CD4-positive, alpha-beta T cell treated with Interleukin-2 at 100 ng/mL for 4 hours (primary cell): ENCODE data around the gene ACO2.
"Not testable (repeated sequence)": the region's sequence is repeated elsewhere in the genome, so short reads cannot be mapped to it uniquely, and the experiment has no call there.

Experiments
- DNase-seq: peaks from one replicate; pipeline ENCODE4 v3.0.0-alpha.2; 2020; ENCODE audit warnings: low spot score

ACO2 gene

DNA sequence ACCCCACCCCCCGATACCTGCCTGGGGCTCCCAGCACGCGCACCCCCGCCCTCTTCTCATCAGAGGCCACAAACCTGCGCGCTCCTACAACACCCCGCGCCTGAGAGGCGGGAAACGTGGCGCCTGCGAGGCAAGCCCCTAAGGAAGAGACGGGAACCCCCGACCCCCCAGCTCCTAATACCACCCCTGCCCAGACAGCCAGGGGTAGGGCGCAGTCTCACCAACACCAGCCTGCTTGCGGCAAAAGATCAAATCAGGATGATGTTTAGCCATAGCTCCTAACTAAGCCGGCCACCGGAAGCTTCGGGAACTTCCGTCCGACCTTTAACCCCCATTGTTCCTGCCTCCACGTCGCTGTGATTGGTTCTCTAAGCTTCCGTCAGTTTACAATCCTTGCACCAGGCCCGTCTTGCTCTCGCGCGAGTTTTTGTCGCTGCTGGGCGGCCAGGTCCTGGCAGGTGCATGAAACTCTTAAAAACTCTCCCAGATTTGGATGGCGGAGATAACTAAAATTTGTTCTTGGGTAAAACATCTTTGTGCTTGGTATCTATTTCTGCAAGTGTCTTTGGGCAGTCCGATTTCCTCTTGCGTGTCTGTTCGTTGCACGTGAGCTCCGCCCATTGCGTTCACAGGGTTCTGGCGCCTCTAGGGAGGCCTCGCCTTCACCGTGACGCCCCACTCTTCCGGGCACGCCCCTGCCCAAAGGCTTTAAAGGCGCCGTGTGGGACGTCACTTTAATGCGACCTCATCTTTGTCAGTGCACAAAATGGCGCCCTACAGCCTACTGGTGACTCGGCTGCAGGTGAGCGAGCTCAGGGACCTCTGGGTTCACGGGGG lies at the start of gene ACO2, which contains the start of gene PHF5A:
TSS of gene ACO2 (plus strand) at position 737 of the 837 bp plus-strand sequence. CDS start at position 767, 30 bp downstream.
TSS of gene PHF5A (minus strand) at position 312 of the 837 bp plus-strand sequence. CDS start at position 273, 39 bp downstream.
- DNase-seq: peak; percentile 99

DNA sequence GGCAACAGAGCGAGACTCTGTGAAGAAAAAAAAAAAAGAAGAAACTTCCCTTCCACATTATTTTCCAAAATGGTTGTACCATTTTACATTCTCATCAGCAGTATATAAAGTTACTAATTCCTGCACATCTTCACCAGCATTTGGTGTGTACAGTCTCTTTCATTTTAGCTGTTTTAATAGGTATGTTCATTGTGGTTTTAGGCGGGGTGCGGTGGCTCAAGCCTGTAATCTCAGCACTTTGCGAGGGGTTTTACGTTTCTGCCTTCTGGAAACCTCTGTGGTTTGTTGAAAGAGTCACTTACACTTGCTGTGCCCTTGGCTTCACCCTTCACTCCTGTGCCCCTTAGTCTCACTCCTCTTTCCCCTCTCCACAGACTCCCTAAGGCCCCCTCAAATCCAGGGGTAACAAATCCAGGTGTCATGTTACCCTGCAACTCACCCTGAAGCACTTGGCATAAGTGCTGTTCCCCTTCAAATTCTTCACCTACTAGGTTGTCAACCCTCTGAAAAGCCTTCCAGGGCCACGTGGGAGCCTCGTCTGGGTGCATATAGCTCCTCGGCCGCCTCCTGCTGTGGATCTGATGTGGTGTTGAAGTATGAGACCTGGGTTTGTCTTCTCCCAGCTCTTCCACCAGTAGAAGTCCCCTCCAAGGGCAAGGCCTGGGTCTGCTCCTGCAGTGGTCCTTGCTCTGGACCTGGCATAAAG lies 43.1 kb upstream of the ACO2 start:
- peak; percentile 53 for DNase-seq

GRCh38 chr22:41429232-41429950 lies 39.5 kb upstream of the ACO2 start:
- DNase-seq: no peak

DNA sequence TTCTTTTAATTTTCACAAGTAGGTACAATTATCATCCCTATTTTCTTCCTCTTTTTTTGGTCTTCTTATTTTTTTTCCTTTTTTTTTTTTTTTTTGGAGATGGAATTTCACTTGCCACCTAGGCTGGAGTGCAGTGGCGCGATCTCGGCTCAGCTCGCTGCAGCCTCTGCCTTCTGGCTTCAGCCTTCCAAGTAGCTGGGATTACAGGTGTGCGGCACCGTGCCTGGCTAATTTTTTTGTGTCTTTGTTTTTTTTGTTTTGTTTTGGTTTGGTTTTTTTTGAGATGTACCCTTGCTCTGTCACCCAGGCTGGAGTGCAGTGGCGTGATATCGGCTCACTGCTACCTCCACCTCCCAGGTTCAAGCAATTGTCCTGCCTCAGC lies 39.0 kb upstream of the ACO2 start:
- DNase-seq: no peak

GRCh38 chr22:41431656-41432055 lies 37.3 kb upstream of the ACO2 start:
- DNase-seq: no peak

GRCh38 chr22:41433480-41433879 lies 35.4 kb upstream of the ACO2 start:
- DNase-seq: not testable (repeated sequence)

DNA sequence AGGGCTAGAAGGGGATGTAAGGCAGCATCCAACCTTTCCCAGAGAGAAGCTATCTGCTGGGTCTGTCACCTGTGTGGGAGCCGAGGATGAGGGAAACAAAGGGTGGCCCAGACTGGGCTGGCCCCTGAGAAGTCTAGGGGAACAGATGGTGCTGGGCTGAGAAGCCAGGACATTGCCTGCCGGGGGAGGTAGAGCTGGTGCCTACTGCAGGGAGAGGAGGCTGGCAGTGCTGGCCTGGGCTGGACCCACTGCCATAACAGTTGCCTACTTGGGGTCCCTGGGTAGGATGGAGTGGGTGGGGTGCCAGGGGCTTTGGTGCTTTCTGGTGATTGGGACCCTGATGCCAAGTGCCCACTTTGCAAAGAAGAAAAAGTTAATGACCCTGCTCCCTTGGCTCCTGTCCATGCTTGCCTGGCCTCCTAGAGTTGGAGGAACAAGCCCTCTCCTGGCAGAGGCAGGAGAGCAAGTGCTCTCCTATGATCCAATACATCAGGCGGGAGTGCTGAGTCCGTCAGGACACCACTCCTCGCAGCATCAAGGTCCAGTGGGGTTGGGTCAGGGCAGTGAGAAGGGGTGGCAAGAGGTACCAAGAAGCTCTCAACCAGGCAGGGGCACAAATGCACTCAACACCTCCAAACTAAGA lies 34.4 kb upstream of the ACO2 start:
- DNase-seq: not testable (repeated sequence)

DNA sequence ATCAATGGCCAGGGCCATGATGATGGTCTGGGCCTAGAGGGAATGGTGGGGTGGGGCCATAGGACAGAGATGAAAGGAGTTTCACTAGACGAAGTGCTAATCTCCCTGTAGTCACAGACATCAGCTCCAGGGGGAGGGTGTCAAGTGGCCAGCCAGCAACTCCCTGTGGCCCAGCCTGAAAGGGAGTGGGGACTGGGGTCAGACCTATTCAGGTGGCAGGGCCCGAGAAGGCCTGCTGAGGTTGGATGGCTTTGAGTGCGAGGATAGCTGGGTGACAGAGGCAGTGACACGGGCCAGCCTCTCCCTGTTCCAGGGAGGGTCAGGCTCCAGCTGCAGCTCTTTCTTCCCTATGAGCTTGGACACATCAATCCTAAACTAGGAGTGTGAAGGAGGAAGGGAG lies 33.4 kb upstream of the ACO2 start:
- DNase-seq: no peak

DNA sequence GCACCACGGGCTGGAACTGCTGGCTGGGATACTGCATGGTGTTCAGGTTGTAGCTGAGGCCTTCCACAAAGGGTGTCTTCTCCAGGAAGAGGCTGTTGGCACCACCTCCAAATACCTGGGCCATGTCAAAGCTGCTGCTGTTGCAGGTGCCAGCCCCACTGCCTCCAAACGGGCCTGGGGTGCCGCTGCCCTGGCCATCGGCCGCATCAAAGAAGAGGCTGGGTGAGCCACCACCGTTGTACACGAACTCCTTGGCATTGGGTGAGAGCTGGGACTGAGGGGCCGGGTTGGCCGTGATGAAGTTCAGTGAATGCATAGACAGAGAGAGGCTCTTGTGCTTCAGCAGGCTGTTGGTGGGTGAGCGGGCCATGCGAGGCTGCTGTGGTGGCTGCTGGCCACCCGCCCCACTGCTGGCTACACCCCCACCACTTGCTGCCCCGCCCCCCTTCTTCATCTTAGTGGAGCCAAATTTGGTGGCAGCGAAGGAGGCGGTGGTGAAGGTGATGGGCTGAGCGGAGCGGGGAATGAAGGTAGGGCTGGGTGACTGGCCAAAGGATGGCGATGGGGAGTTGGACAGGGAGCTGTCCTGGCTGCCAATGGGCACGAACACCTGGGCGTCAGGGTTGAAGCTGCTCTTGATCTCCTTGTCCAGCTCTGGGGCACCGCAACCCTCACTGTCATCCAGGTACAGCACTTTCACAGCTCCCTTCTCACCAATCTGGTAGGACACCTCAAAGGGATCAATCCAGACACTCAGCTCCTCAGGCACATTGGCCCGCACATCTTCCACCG lies 32.4 kb upstream of the ACO2 start:
- no peak for DNase-seq

GRCh38 chr22:41437198-41437597 lies 31.7 kb upstream of the ACO2 start:
- DNase-seq: no peak

GRCh38 chr22:41440511-41440910 lies 28.4 kb upstream of the ACO2 start:
- not testable (repeated sequence) for DNase-seq

GRCh38 chr22:41442240-41442792 lies 26.6 kb upstream of the ACO2 start:
- no peak for DNase-seq

- peak; percentile 91 for DNase-seq
These were observed 24.4 kb upstream of the ACO2 start for GRCh38 chr22:41444360-41445128.

DNA sequence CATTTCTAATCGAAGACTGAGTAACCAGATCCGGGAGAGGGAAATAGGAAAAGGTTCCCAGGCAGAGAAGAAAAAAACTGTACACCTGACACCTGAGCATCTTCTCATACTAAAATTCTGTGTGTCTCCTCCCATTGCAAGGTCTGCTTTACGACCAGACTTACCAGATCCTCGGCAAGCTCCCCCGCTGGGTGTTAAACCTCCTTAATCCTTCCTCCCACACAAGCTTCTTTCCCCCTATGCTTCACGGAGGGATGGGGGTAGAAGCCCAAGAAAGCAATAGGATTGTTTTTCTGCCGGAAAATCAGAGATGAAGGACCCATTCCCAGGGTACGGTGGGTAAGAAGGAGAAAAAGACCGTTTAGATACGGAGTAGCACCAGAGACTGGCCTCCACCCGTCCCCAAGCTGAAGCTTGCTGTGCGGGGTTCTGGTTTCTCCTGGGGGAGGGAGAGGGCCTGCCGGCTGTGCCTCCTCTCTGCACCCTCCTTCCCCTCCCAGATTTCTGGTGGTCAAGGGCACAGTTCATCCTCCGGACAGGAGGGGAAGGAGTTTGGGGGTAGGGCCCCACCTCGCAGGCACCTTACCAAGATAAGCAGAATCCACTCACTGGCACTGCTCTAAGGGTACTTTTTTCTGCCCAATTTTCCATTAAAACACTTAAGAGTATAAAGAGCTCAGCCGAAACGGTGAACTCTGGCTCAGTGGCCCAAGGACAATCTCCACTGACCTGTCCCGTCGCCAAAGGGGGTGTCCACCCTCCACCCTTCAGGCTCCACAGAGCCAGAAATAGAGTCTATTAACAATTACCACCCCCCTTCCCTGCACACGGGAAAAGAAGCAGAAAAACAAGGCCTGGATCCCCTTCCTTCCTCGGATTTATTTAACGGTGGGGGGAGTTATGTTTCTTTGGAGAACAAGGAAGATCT lies 23.5 kb upstream of the ACO2 start:
- DNase-seq: peak; percentile 10

GRCh38 chr22:41446057-41446501 lies 22.8 kb upstream of the ACO2 start:
- DNase-seq: no peak

DNA sequence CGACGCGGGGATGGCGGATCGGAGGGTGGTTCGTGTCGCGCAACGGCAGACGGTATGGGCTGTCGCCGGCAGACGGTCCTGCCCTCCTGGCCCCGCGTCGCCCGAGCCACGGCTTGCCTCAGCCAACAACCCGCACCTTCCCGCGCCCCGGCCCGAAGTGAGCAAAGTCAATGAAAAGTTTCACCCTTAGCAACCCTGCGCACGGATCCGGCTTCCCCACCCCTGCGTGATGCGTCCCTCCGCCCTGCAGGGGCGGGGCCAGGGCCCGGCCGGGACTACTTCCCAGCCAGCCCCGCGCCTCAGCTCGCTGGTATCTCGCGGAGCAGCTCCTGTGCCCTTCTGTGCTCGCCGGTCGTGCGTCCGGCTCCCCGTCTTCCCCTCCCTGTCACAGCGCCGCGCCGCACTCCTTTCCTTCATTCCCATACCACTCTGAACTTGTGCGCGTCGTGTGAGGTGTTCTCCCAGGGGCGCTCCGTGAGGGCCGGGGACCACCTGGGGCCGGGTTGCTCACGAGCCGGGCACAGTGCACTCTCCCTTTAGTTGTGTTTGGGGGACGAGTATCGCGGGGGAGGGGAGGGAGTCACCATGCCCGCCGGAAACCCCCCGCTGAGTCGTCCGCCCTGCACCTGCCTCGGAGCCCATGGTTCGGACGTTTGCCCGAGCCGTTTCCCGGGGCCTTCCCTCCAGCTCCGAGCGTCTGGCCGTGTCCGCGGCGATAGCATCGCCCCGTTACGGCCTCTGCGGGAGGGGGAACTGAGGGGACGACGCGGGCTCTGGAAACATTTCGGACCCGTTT lies 22.1 kb upstream of the ACO2 start, which contains the start of gene TOB2:
TSS of gene TOB2 (minus strand) at position 163 of the 796 bp plus-strand sequence. CDS start 9,456 bp downstream, outside the sequence.
- peak; percentile 95 for DNase-seq

GRCh38 chr22:41447435-41448188 lies 21.3 kb upstream of the ACO2 start:
- DNase-seq: peak; percentile 44
